Right kidney (tissue), 1 donor: ENCODE measurements around the gene PDGFC.

Experiments used
- DNase-seq: peaks from one replicate; pipeline ENCODE4 v3.0.0-alpha.2; 2016

The PDGFC gene

GRCh38 chr4:156738766-156739165 lies 232.8 kb downstream of the PDGFC start:
- no peak for DNase-seq

GRCh38 chr4:156734965-156735895 lies 236.4 kb downstream of the PDGFC start:
- no peak for DNase-seq

GRCh38 chr4:156733582-156733981 lies 238.0 kb downstream of the PDGFC start:
- no peak for DNase-seq

GRCh38 chr4:156732634-156733033 lies 239.0 kb downstream of the PDGFC start:
- DNase-seq: no peak

- no peak for DNase-seq
Observed at GRCh38 chr4:156729416-156729815, 242.2 kb downstream of the PDGFC start.

GRCh38 chr4:156725257-156725656 lies 246.3 kb downstream of the PDGFC start:
- no peak for DNase-seq

- no peak for DNase-seq
Observed at GRCh38 chr4:156723951-156724668, 247.5 kb downstream of the PDGFC start.

GRCh38 chr4:156718226-156718625 lies 253.4 kb downstream of the PDGFC start:
- no peak for DNase-seq

- DNase-seq: no peak
Observed at GRCh38 chr4:156711193-156711590, 260.4 kb downstream of the PDGFC start.
